PFSK-1 (cell line): ENCODE measurements around the gene MOV10.

Experiments
- FOXP2 ChIP-seq: optimal IDR thresholded peaks from 2 replicates; pipeline ENCODE3; 2011; ENCODE audit warnings: borderline replicate concordance, control low read depth, inconsistent platforms; ENCODE audit not compliant: insufficient read depth; ENCODE audit errors: extremely low read length, extremely low read depth
- POLR2AphosphoS5 ChIP-seq: IDR thresholded peaks from 2 replicates; pipeline ENCODE4 v1.6.1; 2012; ENCODE audit warnings: low read depth, mild to moderate bottlenecking, control low read depth, low read length, moderate library complexity
- SIN3A ChIP-seq: IDR thresholded peaks from 2 replicates; pipeline ENCODE4 v1.6.1; 2012; ENCODE audit warnings: mild to moderate bottlenecking, low read length, moderate library complexity, borderline replicate concordance; ENCODE audit not compliant: insufficient read depth
- TAF1 ChIP-seq: IDR thresholded peaks from 2 replicates; pipeline ENCODE4 v1.6.1; 2012; ENCODE audit warnings: low read length, control low read depth, borderline replicate concordance; ENCODE audit not compliant: insufficient read depth
- TF ChIP-seq, protein P1 (sequence below), 2 experiments: IDR thresholded peaks; 2 replicates each; pipeline versions ENCODE4 v1.6.1 to v1.8.0; 2011 to 2012; ENCODE audit warnings: low read depth in 2 of 2, low read length in 2 of 2, control low read depth in 1 of 2, inconsistent platforms in 1 of 2, mild to moderate bottlenecking in 1 of 2, moderate library complexity in 1 of 2; ENCODE audit not compliant: insufficient read depth in 1 of 2

DNA sequence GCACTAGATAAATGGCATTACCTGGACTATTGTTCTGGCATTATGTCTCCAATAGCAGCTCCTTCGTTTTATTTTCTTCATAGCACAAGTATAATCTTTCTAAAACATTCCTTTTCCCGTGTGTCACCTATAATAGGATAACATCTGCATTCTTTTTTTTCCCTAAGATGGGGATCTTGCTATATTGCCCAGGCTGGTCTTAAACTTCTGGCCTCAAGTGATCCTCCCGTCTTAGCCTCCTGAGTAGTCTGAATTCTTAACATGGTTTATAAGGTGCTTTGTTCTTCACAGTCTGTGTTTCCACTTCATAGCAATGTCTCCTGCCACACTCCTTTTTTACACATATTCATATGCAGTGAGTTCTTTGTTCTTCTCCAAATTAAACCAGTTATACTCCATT, 8.6 kb upstream of the MOV10 start:
- TF ChIP-seq POLR2AphosphoS5 (no peak), TAF1 (no peak), SIN3A (no peak), FOXP2 (no peak)
- TF ChIP-seq, protein P1, sequence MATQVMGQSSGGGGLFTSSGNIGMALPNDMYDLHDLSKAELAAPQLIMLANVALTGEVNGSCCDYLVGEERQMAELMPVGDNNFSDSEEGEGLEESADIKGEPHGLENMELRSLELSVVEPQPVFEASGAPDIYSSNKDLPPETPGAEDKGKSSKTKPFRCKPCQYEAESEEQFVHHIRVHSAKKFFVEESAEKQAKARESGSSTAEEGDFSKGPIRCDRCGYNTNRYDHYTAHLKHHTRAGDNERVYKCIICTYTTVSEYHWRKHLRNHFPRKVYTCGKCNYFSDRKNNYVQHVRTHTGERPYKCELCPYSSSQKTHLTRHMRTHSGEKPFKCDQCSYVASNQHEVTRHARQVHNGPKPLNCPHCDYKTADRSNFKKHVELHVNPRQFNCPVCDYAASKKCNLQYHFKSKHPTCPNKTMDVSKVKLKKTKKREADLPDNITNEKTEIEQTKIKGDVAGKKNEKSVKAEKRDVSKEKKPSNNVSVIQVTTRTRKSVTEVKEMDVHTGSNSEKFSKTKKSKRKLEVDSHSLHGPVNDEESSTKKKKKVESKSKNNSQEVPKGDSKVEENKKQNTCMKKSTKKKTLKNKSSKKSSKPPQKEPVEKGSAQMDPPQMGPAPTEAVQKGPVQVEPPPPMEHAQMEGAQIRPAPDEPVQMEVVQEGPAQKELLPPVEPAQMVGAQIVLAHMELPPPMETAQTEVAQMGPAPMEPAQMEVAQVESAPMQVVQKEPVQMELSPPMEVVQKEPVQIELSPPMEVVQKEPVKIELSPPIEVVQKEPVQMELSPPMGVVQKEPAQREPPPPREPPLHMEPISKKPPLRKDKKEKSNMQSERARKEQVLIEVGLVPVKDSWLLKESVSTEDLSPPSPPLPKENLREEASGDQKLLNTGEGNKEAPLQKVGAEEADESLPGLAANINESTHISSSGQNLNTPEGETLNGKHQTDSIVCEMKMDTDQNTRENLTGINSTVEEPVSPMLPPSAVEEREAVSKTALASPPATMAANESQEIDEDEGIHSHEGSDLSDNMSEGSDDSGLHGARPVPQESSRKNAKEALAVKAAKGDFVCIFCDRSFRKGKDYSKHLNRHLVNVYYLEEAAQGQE (IDR thresholded peaks at IDR 0.05; ENCODE audit: insufficient read depth in 1 of 2, low read depth in 2 of 2, low read length in 2 of 2): no peak
